Smooth muscle cell (in vitro differentiated cells): ENCODE measurements around the gene TCF25. TPM values are rescaled to one million over a fixed set of nuclear protein-coding genes. Genes with fewer than 3 reads are reported as not detected.

Experiments used
- DNase-seq: peaks from one replicate; lab custom pipeline; 2025; ENCODE audit not compliant: unreplicated experiment; lab: John Stamatoyannopoulos, UW
- H2AFZ ChIP-seq: fragments of 200-600 bp; sonication (generic); 2 replicates; pipeline ENCODE4 v1.6.0; 2016; ENCODE audit warnings: antibody characterized with exemption, low read depth, mild to moderate bottlenecking
- H3F3A ChIP-seq: fragments of 200-600 bp; sonication (generic); 2 replicates; pipeline ENCODE4 v1.6.0; 2017; ENCODE audit warnings: antibody characterized with exemption, low read depth
- H3K27ac ChIP-seq: fragments of 200-600 bp; sonication (generic); 2 replicates; pipeline ENCODE4 v1.5.1; 2016; ENCODE audit warnings: low read depth, mild to moderate bottlenecking
- H3K27me3 ChIP-seq: fragments of 200-600 bp; sonication (generic); 2 replicates; pipeline ENCODE4 v1.6.1; 2016; ENCODE audit warnings: low read depth, mild to moderate bottlenecking
- H3K36me3 ChIP-seq: fragments of 200-600 bp; sonication (generic); 2 replicates; pipeline ENCODE4 v1.5.1; 2016; ENCODE audit warnings: low read depth
- H3K4me1 ChIP-seq: fragments of 200-600 bp; sonication (generic); 2 replicates; pipeline ENCODE4 v1.5.1; 2016; ENCODE audit warnings: low read depth
- H3K4me2 ChIP-seq: fragments of 200-600 bp; sonication (generic); 2 replicates; pipeline ENCODE4 v1.6.0; 2016; ENCODE audit warnings: mild to moderate bottlenecking
- H3K4me3 ChIP-seq: fragments of 200-600 bp; sonication (generic); 2 replicates; pipeline ENCODE4 v1.5.1; 2016; ENCODE audit warnings: mild to moderate bottlenecking
- H3K79me2 ChIP-seq: fragments of 200-600 bp; sonication (generic); 2 replicates; pipeline ENCODE4 v1.6.0; 2016; ENCODE audit warnings: low read depth, mild to moderate bottlenecking
- H3K9ac ChIP-seq: fragments of 200-600 bp; sonication (generic); 2 replicates; pipeline ENCODE4 v1.6.0; 2016; ENCODE audit warnings: low read depth
- H3K9me3 ChIP-seq: fragments of 200-600 bp; sonication (generic); replicated peaks from 2 replicates; pipeline ENCODE4 v1.5.1; 2016; ENCODE audit warnings: low read depth
- H4K20me1 ChIP-seq: fragments of 200-600 bp; sonication (generic); 2 replicates; pipeline ENCODE4 v1.6.0; 2016; ENCODE audit warnings: low read depth
- WGBS: methylation state at CpG from one replicate; pipeline ENCODE4 v1.1.7; 2016; ENCODE audit warnings: low lambda C conversion rate; 5-methylcytosine and 5-hydroxymethylcytosine counted together
- polyA plus RNA-seq: library from polyadenylated mRNA; unstranded; fragments of >200 nt; fragmentation: Nextera tagmentation; extraction: Ambion mirVana; gene quantifications from 2 replicates; pipeline ENCODE4 v1.2.1, GENCODE V29; 2016
- total RNA-seq: library from RNA; depleted of rRNA; stranded (reverse); fragments of >200 nt; gene quantifications from 2 replicates; pipeline ENCODE4 v1.2.3, GENCODE V29; 2014
- TF ChIP-seq, protein P1 (sequence below): fragments of 200-600 bp; sonication (generic); IDR thresholded peaks from 2 replicates; pipeline ENCODE4 v1.5.1; 2017; ENCODE audit warnings: borderline replicate concordance, mild to moderate bottlenecking, antibody characterized with exemption; ENCODE audit not compliant: insufficient read depth, poor library complexity, severe bottlenecking

Gene TCF25
- total and polyA plus RNA-seq, 2 experiments from 2014 or later = 99.8 to 174 TPM

GRCh38 chr16:89955001-89955685 is 81.8 kb downstream of the TCF25 start:
- no peaks in the 10 kb centered on the region for H3K36me3 ChIP-seq
- peaks cover 51% of the 10 kb centered on the region for H4K20me1 ChIP-seq
- H3F3A ChIP-seq = no peaks in the 10 kb centered on the region
- 93% methylated on average over 15 of the region's 15 CpGs for WGBS
- H3K9me3 ChIP-seq = no peaks in the 10 kb centered on the region
- H3K27me3 ChIP-seq = no peaks in the 10 kb centered on the region
- TF ChIP-seq, protein P1, sequence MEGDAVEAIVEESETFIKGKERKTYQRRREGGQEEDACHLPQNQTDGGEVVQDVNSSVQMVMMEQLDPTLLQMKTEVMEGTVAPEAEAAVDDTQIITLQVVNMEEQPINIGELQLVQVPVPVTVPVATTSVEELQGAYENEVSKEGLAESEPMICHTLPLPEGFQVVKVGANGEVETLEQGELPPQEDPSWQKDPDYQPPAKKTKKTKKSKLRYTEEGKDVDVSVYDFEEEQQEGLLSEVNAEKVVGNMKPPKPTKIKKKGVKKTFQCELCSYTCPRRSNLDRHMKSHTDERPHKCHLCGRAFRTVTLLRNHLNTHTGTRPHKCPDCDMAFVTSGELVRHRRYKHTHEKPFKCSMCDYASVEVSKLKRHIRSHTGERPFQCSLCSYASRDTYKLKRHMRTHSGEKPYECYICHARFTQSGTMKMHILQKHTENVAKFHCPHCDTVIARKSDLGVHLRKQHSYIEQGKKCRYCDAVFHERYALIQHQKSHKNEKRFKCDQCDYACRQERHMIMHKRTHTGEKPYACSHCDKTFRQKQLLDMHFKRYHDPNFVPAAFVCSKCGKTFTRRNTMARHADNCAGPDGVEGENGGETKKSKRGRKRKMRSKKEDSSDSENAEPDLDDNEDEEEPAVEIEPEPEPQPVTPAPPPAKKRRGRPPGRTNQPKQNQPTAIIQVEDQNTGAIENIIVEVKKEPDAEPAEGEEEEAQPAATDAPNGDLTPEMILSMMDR = no peak
- no peak overlapping the region for H3K27ac ChIP-seq
- no peak overlapping the region for H2AFZ ChIP-seq
- no peak for DNase-seq
- no peak overlapping the region for H3K4me3 ChIP-seq
- no peak overlapping the region for H3K4me2 ChIP-seq
- no peak overlapping the region for H3K9ac ChIP-seq
- no peaks in the 10 kb centered on the region for H3K4me1 ChIP-seq
- peaks cover 22% of the 10 kb centered on the region for H3K79me2 ChIP-seq

DNA sequence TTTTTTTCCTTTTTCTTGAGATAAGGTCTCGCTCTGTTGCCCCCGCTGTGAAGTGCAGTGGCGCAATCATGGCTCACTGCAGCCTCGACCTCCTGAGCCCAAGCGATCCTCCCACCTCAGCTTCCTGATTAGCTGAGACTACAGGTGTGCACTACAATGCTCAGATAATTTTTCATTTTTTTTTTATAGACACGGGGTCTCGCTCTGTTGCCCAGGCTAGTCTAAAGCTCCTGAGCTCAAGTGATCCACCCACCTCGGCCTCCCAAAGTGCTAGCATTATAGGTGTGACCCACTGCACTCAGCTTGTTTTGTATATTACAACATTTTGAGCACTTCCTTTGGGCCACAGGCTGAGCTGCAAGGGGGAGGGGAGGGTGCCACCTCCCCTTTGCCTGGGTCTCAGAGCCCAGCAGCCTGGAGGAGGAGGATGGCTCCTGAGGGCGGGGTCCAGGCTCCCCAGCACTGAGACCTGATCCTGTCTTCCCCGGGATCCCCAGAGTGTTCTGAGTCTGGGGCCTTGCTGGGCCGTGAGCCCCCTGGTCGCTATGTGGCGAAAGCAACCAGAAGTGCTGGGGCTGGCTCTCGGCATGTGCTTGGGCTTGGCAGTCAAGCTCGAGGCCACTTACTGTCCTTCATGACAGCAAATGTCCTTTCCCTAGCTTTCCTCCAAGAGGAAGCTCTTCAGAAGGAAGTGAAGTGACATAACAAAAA is 83.3 kb downstream of the TCF25 start:
- Histone ChIP-seq H4K20me1 (peaks cover 36% of the 10 kb centered on the region), H2AFZ (no peak overlapping the region), H3K4me2 (no peak overlapping the region), H3K4me1 (no peaks in the 10 kb centered on the region), H3K36me3 (no peaks in the 10 kb centered on the region), H3K27me3 (no peaks in the 10 kb centered on the region), H3K79me2 (peaks cover 9% of the 10 kb centered on the region), H3K4me3 (no peak overlapping the region), H3K9me3 (no peaks in the 10 kb centered on the region), H3F3A (no peaks in the 10 kb centered on the region), H3K9ac (no peak overlapping the region), H3K27ac (no peak overlapping the region)
- no peak for DNase-seq
- WGBS = 96% methylated on average over 15 of the region's 15 CpGs
- TF ChIP-seq, protein P1 = no peak

- DNase-seq = no peak
- Histone ChIP-seq H4K20me1 (peaks cover 31% of the 10 kb centered on the region), H3K4me1 (no peaks in the 10 kb centered on the region), H3K9me3 (no peaks in the 10 kb centered on the region), H3K9ac (no peak overlapping the region), H3K79me2 (peaks cover 8% of the 10 kb centered on the region), H3F3A (no peaks in the 10 kb centered on the region), H2AFZ (no peak overlapping the region), H3K36me3 (no peaks in the 10 kb centered on the region), H3K4me3 (no peak overlapping the region), H3K27me3 (no peaks in the 10 kb centered on the region), H3K4me2 (no peak overlapping the region), H3K27ac (no peak overlapping the region)
- WGBS = 95% methylated on average over 23 of the region's 23 CpGs
- TF ChIP-seq, protein P1 = no peak
These were observed 83.9 kb downstream of the TCF25 start for GRCh38 chr16:89957216-89957785.
